ENCODE data around the gene PLA2G15.

The PLA2G15 gene

GRCh38 chr16:68296291-68296690 is 51.1 kb downstream of the PLA2G15 start:
- H3K4me3 ChIP-seq (ENCODE audit: low read depth, low read length) = no peak overlapping the region
- CTCF ChIA-PET = interaction anchor here (1.3 to 8.6 kb wide), 2 partner anchors 10 to 34 kb away, joined by 3 to 65 read pairs; partner anchors contain the start of gene SLC7A6
- POLR2A ChIA-PET = interaction anchor here (3.6 kb wide), 1 partner anchor 14 kb away, joined by 16 read pairs; the partner anchor contains the start of genes PRMT7 and SLC7A6OS

GRCh38 chr16:68296693-68297092 is 51.5 kb downstream of the PLA2G15 start:
- no peak for TF ChIP-seq ZNF664 (tag by site-specific recombination; IDR thresholded peaks at IDR 0.05)
- no peak for TF ChIP-seq ZNF157 (tag by site-specific recombination; IDR thresholded peaks at IDR 0.05)
- TF ChIP-seq ZNF555 (tag by site-specific recombination; conservative IDR thresholded peaks at IDR 0.05) = no peak
- no peak for TF ChIP-seq ZNF214 (tag by site-specific recombination; IDR thresholded peaks at IDR 0.05; ENCODE audit: borderline replicate concordance)
- no peak for TF ChIP-seq ZNF280D (tag by site-specific recombination; IDR thresholded peaks at IDR 0.05)
- TF ChIP-seq KLF9 (tag by site-specific recombination; IDR thresholded peaks at IDR 0.05; ENCODE audit: low read depth) = no peak
- no peak for TF ChIP-seq ZNF416 (tag by site-specific recombination; IDR thresholded peaks at IDR 0.05)
- TF ChIP-seq ZNF600 (tag by site-specific recombination; IDR thresholded peaks at IDR 0.05) = no peak
- no peak for TF ChIP-seq ZNF514 (tag by site-specific recombination; IDR thresholded peaks at IDR 0.05)
- no peak for TF ChIP-seq IKZF3 (tag by site-specific recombination; IDR thresholded peaks at IDR 0.05)
- no peak for TF ChIP-seq PRDM1 (tag by site-specific recombination; IDR thresholded peaks at IDR 0.05)

More at GRCh38 chr16:68296291-68296690, 51.1 kb downstream of the PLA2G15 start:
- Histone ChIP-seq H3K36me3 (ENCODE audit: control insufficient read depth in 2 of 2, insufficient read depth in 1 of 2, low read length in 2 of 2) (peaks cover 24 to 91% of the 10 kb centered on the region in 2 experiments), H3K9me3 (ENCODE audit: control insufficient read depth, insufficient read depth, low read depth, low read length) (no peaks in the 10 kb centered on the region), H3K27ac (ENCODE audit: extremely low read depth, low read depth, low read length) (no peak overlapping the region), H3K4me1 (ENCODE audit: control insufficient read depth, insufficient read depth, low read length) (no peaks in the 10 kb centered on the region)
- TF ChIP-seq ZNF23 (tag by site-specific recombination; IDR thresholded peaks at IDR 0.05; ENCODE audit: borderline replicate concordance) (no peak), ZBTB26 (tag by site-specific recombination; optimal IDR thresholded peaks at IDR 0.05) (no peak), ZNF10 (tag by site-specific recombination; IDR thresholded peaks at IDR 0.05) (no peak), ZBTB1 (tag by site-specific recombination; IDR thresholded peaks at IDR 0.05) (no peak), ZSCAN30 (tag by site-specific recombination; IDR thresholded peaks at IDR 0.05) (no peak), ZEB2 (tag by site-specific recombination; IDR thresholded peaks at IDR 0.05) (no peak), ZNF449 (tag by site-specific recombination; IDR thresholded peaks at IDR 0.05) (no peak), KLF8 (tag by site-specific recombination; IDR thresholded peaks at IDR 0.05) (no peak), IKZF3 (tag by site-specific recombination; IDR thresholded peaks at IDR 0.05) (no peak), ZNF701 (tag by site-specific recombination; IDR thresholded peaks at IDR 0.05) (no peak), ZNF558 (tag by site-specific recombination; IDR thresholded peaks at IDR 0.05) (no peak), ZNF37A (tag by site-specific recombination; IDR thresholded peaks at IDR 0.05) (no peak)

More at GRCh38 chr16:68296693-68297092, 51.5 kb downstream of the PLA2G15 start:
- Histone ChIP-seq H3K9me3 (ENCODE audit: control insufficient read depth, insufficient read depth, low read depth, low read length) (no peaks in the 10 kb centered on the region), H3K4me1 (ENCODE audit: control insufficient read depth, insufficient read depth, low read length) (no peaks in the 10 kb centered on the region), H3K36me3 (ENCODE audit: control insufficient read depth in 2 of 2, insufficient read depth in 1 of 2, low read length in 2 of 2) (peaks cover 28 to 91% of the 10 kb centered on the region in 2 experiments), H3K4me3 (ENCODE audit: low read depth, low read length) (no peak overlapping the region), H3K27ac (ENCODE audit: extremely low read depth, low read depth, low read length) (no peak overlapping the region)
- POLR2A ChIA-PET = interaction anchor here (3.6 kb wide), 1 partner anchor 14 kb away, joined by 16 read pairs; the partner anchor contains the start of genes PRMT7 and SLC7A6OS
- CTCF ChIA-PET = interaction anchor here (0.6 to 8.6 kb wide), 3 partner anchors 10 to 149 kb away, joined by 3 to 65 read pairs (median 3); partner anchors contain the start of gene SLC7A6

All from HEK293 (cell line).